Lung (tissue), 12 donors: Measurements from ENCODE around the gene APBA2. TPM values are rescaled to one million over a fixed set of nuclear protein-coding genes. Genes with fewer than 3 reads are reported as not detected.

Source experiments
- ATAC-seq: fragments of 200-7000 bp; cut with Tn5 transposase; one replicate; pipeline ENCODE4 v1.9.1; 2020; ENCODE audit warnings: moderate number of reproducible peaks; ENCODE audit not compliant: insufficient read depth, low FRiP score
- DNase-seq, 3 donors: peaks; one replicate each; pipeline ENCODE4 v3.0.0-alpha.2; 2013 to 2017
- H3K27ac ChIP-seq, 2 donors: one replicate each; pipeline ENCODE4 v1.5.1; 2013; ENCODE audit warnings: mild to moderate bottlenecking in 2 of 2, moderate library complexity in 2 of 2, control low read depth in 1 of 2, inconsistent platforms in 1 of 2, low read depth in 1 of 2, low read length in 1 of 2
- H3K27me3 ChIP-seq, 3 donors: one replicate each; pipeline ENCODE4 v1.5.1; 2013; ENCODE audit warnings: low read length in 2 of 3; ENCODE audit not compliant: control insufficient read depth in 3 of 3, insufficient read depth in 3 of 3
- H3K36me3 ChIP-seq, 4 donors: one replicate each; pipeline ENCODE4 v1.5.1; 2013; ENCODE audit warnings: low read length in 4 of 4, mild to moderate bottlenecking in 1 of 4, moderate library complexity in 1 of 4; ENCODE audit not compliant: control insufficient read depth in 4 of 4, insufficient read depth in 4 of 4
- H3K4me1 ChIP-seq, 5 donors: one replicate each; pipeline ENCODE4 v1.5.1; 2013; ENCODE audit warnings: low read length in 5 of 5, mild to moderate bottlenecking in 2 of 5, moderate library complexity in 1 of 5; ENCODE audit not compliant: control insufficient read depth in 5 of 5, insufficient read depth in 5 of 5
- H3K4me3 ChIP-seq: one replicate; pipeline ENCODE4 v1.5.1; 2013; ENCODE audit warnings: mild to moderate bottlenecking, control low read depth, moderate library complexity
- H3K9ac ChIP-seq, 2 donors: one replicate each; pipeline ENCODE4 v1.5.1; 2013; ENCODE audit warnings: low read length in 2 of 2, control low read depth in 1 of 2; ENCODE audit not compliant: insufficient read depth in 1 of 2
- H3K9me3 ChIP-seq, 4 donors: one replicate each; pipeline ENCODE4 v1.5.1; 2013; ENCODE audit warnings: low read length in 3 of 4, mild to moderate bottlenecking in 1 of 4, moderate library complexity in 1 of 4; ENCODE audit not compliant: control insufficient read depth in 4 of 4, insufficient read depth in 3 of 4
- CTCF ChIP-seq: IDR thresholded peaks from 2 replicates; pipeline ENCODE4 v1.5.1; 2012; ENCODE audit warnings: mild to moderate bottlenecking; ENCODE audit errors: control extremely low read depth, extremely low read depth
- WGBS, 2 donors: extraction: QIAGEN DNeasy Blood & Tissue Kit; methylation state at CpG; one replicate each; pipeline ENCODE4 v1.1.7; 2013; 5-methylcytosine and 5-hydroxymethylcytosine counted together
- polyA plus RNA-seq, 2 donors: library from polyadenylated mRNA; stranded (reverse); fragments of 200-250 nt; gene quantifications; one replicate each; pipeline ENCODE4 v1.2.1, GENCODE V29; 2013
- total RNA-seq, 2 donors: library from RNA; depleted of rRNA in 1 of 2; stranded (reverse); fragments of >200 nt in 1 of 2; gene quantifications; one replicate each; pipeline ENCODE4 v1.2.1, GENCODE V29; 2014 to 2021
- donor health status: control.
- donor health status: control.
- donor health status: Bipolar disorder and iron deficiency.
- donor health status: healthy.
- donor health status: DM: yes; HTN: yes; CAD: no.

APBA2 gene
- total and polyA plus RNA-seq, 4 donors, result 1.6 to 18.3 (median 4.5) TPM

GRCh38 chr15:29008846-29009245, 123.1 kb downstream of the APBA2 start:
- ATAC-seq (no peak), DNase-seq (no peak)

GRCh38 chr15:29012097-29012496, 126.3 kb downstream of the APBA2 start:
- TF ChIP-seq CTCF, result no peak
- ATAC-seq, result no peak
- Histone ChIP-seq H3K27ac (no peak overlapping the region), H3K4me1 (no peaks in the 10 kb centered on the region), H3K4me3 (no peak overlapping the region), H3K27me3 (no peaks in the 10 kb centered on the region), H3K36me3 (no peaks in the 10 kb centered on the region), H3K9ac (no peak overlapping the region), H3K9me3 (no peaks in the 10 kb centered on the region)
- no peak for DNase-seq
- 90 to 94% methylated on average over 2 of the region's 2 CpGs for WGBS, 2 donors

More at GRCh38 chr15:29008846-29009245, 123.1 kb downstream of the APBA2 start:
- H3K9me3 ChIP-seq, result no peaks in the 10 kb centered on the region
- no peak overlapping the region for H3K27ac ChIP-seq
- no peaks in the 10 kb centered on the region for H3K4me1 ChIP-seq
- no peak overlapping the region for H3K9ac ChIP-seq
- H3K27me3 ChIP-seq, result no peaks in the 10 kb centered on the region
- TF ChIP-seq CTCF, result no peak
- H3K36me3 ChIP-seq, result no peaks in the 10 kb centered on the region
- no peak overlapping the region for H3K4me3 ChIP-seq
- WGBS, 2 donors, result 73% methylated on average over 2 of the region's 2 CpGs

GRCh38 chr15:29014493-29014892, 128.7 kb downstream of the APBA2 start:
- WGBS, 2 donors, result 36 to 45% methylated on average over 1 of the region's 1 CpG
- Histone ChIP-seq H3K4me1 (no peaks in the 10 kb centered on the region), H3K27ac (no peak overlapping the region), H3K27me3 (no peaks in the 10 kb centered on the region), H3K9me3 (no peaks in the 10 kb centered on the region), H3K4me3 (no peak overlapping the region), H3K9ac (no peak overlapping the region), H3K36me3 (no peaks in the 10 kb centered on the region)
- TF ChIP-seq CTCF, result no peak
- ATAC-seq, result no peak
- DNase-seq, result no peak

GRCh38 chr15:29016518-29016917, 130.7 kb downstream of the APBA2 start:
- ATAC-seq, result no peak
- no peak overlapping the region for H3K4me3 ChIP-seq
- no peak for DNase-seq
- no peak for TF ChIP-seq CTCF
- no peaks in the 10 kb centered on the region for H3K9me3 ChIP-seq
- no peak overlapping the region for H3K9ac ChIP-seq
- H3K27ac ChIP-seq, result no peak overlapping the region
- H3K4me1 ChIP-seq, result no peaks in the 10 kb centered on the region
- WGBS, 2 donors, result 85 to 96% methylated on average over 3 of the region's 3 CpGs
- H3K36me3 ChIP-seq, result no peaks in the 10 kb centered on the region
- H3K27me3 ChIP-seq, result no peaks in the 10 kb centered on the region
